ENCODE measurements around the gene NELFB. TPM values are rescaled to one million over a fixed set of nuclear protein-coding genes. Genes with fewer than 3 reads are reported as not detected.

Gene NELFB
- total RNA-seq, 1 donor from 2014 or later, result 37.9 TPM

DNA sequence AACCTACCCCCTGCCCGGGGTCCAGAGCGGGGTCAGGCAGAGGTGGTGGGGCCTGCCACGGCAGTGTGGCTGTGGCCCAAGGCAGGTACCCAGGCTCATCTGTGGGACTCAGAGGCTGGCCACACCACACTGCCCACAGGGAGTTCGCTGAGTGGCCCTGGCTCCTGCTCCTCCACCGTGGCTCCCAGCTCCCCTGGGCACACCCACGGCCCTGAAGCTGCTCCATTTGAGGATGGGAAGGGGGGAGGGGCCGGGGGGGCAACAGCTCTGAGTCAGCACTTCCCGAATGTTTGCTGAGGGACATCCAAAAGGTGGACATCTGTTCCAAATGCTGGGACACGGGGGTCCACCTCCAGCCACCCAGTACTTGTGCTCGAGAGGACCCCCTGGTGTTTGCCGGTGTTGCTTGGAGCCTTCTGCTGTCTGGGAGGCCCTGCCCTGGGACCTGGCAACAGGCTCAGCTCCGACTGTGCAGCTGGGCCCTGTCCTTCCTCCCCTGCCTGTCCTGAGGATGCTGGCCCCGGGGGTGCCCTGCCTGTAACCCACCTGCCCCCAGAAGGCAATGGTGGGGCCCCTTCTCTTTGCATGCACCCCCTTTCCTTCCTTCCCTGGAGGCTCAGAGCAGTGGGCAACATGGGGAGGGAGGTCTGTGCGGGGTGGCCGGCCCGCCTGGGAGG is 49.4 kb downstream of the NELFB start:
- intact Hi-C loops (cut with DNase I), result no loop called here
- ATAC-seq, result no peak
- DNase-seq (ENCODE audit: missing footprints), result no peak

DNA sequence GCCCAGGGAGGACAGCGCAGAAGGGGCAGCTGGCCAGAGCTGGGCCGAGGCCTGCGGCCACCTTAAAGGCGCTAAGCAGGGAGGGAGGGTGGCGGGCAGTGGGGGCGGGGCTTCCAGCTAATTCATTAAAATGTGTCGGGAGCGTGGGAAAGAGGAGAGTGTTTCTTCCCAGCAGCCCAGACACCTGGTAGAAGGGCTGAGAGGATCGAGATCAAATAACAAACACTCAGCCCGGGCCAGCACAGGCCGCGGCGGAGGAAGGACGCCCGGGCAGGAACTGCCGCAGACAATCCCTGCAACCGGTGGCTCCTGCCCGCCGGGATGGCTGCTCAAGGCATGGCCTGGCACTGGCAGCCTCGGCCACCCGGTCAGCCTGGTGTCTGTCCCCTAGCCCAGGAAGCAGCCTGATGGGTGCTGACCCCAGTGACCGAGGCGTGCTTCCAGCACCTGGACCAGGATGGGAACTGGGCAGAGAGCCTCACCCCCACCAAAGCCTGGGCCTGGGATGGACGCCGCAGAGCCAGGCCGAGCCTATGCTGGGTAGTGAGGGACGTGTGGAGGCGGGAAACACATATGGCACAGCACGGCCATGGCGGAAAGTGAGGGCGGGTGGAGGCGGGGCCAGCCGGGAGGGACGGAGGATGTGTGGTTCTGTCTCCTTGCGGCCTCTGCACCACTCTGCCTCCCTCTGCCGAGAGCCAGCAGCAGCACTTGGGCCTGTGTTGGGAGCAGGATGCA is 50.1 kb downstream of the NELFB start:
- intact Hi-C loops (cut with DNase I), result no loop called here
- DNase-seq (ENCODE audit: missing footprints), result no peak
- ATAC-seq, result peak; percentile 13

DNA sequence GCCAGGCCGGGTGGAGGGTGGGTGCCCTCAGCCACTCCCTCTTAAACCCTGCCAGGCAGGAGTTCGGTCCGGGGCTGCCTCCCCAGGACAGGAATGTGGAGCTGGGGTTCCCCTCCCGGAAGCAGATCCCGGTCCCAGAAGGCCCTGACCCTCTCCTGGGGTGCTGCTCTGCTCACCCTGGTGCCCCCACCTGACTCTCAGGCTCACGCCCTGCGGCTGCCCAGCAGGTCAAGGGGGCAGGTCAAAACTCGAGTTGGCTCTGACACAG is 50.6 kb downstream of the NELFB start:
- intact Hi-C loops (cut with DNase I), result no loop called here
- no peak for DNase-seq (ENCODE audit: missing footprints)
- no peak for ATAC-seq

DNA sequence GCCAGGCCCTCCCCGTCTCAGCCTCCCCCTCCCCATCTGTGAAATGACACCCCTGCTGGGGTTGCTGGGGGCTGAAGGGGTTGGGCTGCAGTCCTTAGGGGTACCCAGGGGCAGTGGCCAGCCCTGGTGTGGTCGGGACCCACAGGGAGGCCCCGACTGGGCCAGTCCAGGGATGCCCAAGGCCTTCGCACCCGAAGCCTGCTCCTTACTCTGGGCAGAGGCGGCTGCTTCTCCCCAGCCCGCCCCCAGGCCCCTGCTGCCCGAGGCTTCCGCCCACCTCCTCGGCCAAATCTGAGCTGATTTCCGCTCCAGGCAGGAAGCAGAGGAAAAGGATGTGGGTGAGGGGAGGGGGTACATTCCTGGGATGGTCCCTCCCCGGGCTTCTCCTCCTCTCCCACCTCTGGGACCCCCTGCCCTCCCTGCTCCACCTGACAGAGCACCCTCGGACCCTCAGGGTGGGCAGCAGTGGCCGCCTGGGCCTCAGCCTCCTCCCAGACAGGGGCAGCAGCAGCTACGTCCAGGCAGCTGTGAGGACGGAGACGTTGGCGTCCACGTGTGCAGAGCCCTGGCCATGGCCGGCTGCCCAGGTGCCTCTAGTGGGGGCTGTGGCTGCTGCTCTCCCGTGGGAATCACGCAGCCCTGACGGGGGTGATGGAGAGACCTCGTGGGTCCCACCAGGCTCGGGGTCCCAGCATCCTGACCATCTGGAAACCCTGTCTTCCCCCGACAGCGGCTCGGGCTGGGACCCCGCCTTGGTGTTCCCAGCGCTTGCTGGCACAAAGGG is 51.1 kb downstream of the NELFB start:
- intact Hi-C loops (cut with DNase I), result no loop called here
- no peak for ATAC-seq
- no peak for DNase-seq (ENCODE audit: missing footprints)

DNA sequence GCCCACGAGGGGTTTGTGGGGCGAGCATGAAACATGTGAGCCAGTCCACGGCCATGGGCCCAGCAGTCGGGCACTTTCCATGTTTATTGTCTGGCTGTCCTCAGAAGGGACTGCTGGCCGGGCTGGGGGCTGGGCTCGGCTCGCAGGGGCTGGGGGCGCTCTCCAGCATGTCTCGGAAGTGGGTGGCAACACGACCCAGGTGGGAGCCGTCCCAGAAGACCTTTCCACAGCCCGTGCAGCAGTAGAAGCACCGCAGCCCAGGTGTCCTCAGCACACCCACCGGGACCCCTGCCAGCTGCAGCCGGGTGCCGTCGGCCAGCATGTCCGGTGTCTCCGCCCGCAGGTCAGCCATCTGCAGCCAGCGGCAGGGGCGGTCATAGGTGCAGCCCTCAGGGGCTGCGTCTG is 51.7 kb downstream of the NELFB start:
- ATAC-seq, result no peak
- intact Hi-C loops (cut with DNase I), result no loop called here
- no peak for DNase-seq (ENCODE audit: missing footprints)

DNA sequence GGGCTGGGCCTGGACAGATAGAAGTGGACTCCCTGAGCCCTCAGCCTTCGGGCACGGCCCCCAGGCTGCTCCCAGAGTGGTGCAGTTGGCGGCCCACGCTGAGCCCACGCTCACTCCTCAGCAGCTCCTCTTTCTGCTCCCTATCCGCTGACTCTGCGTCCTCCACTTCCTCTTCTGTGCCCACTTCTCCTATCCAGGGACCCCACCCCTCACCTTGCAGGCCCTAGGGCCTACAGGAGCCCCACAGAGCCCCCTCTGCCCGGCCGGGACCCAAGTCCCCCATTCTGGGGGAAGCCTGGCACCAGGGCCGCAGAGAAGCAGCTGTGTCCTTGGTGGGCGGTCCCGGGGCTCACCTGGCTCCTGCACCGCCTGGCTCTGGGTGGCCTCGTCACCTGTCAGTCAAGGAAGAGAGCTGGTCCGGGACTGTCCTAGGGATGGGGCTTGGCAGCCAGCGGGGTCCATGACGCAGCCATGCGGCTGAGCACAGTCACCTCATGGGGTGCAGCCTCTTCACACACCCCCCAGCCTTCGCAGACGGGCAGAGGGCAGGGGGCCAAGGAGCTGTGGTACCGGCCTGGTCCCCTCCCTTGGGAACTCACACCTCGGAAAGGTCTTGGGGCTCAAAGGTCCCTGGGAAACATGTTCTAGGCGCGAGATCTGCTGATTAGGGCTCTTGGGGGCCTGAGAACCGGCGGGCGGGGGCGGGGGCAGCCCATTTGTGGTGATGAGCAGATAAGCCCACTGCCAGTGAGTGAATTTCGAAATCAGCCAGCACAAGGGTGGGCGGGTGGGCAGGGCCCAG is 52.3 kb downstream of the NELFB start:
- intact Hi-C loops (cut with DNase I), result no loop called here
- ATAC-seq, result no peak
- no peak for DNase-seq (ENCODE audit: missing footprints)

DNA sequence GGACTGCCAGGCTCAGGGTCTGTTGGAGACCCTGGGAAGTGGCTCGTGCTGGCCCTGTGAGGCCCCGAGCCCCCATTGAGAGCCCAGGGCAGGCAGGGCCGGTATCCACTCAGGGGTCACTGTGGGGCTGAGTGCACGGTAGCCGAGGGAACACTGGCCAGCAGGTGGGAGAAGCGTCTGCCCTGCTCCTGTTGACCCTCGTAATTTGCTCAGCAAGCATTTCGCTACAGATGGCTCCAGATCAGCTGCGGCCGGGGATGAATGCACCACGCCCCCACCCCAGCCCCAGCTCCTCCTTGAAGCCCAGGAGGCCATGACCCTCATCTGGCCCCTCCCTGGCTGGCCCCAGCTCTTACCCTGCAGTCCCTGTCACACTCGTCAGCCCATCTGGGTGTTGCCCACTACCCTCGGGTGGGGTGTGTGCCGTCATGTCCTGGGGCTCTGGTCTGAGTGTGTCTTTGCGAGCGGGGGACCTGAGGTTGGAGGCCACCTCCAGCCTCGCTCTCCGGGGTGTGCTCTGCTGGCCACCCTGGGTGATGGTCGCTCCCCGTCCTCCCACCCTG is 53.0 kb downstream of the NELFB start:
- no peak for ATAC-seq

DNA sequence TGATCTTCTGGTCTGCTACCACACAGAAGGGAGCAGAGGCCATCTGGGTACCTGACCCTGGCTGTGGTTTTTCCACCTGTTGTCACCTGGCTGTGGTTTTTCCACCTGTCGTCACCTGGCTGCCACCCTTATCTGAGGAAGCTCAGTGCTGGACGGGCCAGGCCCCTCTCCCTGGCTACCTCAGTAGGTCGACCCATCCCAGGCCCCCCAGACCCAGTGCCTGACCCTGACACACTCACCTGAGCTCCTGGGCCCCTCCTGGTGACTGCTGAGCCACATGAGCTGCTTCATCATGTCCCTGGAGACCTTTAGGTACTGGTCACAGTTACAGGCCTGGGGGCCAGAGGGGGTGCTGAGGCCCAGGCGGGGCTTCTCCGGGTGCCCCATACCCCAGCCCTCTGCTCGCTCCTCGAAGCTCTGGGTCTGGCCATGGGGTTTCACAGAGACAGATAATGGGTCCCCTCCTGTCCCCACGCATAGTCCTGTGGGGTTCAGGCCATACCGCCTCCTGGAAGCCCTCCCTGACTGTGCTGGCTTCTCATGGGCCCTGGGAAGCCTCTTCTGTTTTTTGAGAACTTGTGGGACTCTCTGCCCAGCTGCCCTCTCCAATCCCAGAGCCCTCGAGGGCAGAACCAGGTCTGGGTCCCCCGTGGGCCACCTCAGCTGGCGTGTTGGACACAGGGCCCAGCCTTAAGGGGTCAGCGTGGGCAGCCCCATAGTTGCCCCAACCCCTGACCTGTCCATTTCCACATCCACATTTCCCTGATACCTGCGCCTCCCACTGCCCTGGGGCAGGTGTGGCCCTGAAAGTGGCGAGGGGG is 54.5 kb downstream of the NELFB start:
- DNase-seq (ENCODE audit: missing footprints), result no peak
- intact Hi-C loops (cut with DNase I), result no loop called here
- ATAC-seq, result no peak

More for the DNA sequence above, 53.0 kb downstream of the NELFB start:
- no peak for DNase-seq (ENCODE audit: missing footprints)
- intact Hi-C loops (cut with DNase I), result no loop called here

DNA sequence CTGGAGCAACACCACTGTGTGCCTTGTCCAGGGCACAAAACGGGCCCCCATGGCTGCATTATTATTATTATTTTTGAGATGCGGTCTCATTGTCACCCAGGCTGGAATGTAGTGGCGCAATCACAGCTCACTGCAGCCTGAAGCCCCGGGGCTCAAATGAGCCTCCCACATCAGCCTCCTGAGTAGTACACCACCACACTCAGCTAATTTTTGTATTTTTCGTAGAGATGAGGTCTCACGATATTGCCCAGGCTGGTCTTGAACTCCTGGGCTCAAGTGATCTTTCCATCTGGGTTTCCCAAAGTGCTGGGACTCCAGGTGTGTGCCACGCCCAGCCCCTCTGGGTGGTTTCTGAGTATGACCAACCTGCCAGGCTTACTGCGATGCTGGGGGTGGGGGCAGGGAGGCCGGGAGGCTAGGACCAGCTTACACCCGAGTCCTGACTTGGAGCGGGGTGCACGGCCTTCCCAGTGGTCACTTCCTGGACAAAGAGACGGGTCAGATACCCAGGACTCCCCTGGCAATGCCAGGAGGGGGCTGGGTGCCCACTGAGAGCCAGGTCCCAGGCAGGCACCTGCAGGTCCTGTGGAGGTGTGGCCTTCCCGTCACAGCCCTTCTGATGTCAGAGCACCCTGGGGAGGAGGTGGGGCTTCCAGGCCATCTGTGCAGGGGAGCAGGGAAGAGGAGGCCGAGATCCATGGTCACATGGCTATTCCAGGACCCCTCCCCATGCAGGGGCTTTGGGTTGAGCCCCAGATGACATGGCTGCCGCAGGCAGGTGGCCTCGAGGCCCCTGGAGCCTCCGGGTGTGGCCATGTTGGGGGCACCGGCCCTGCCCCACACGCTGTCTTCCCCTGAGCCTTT is 55.3 kb downstream of the NELFB start:
- intact Hi-C loops (cut with DNase I), result no loop called here
- ATAC-seq, result no peak
- DNase-seq (ENCODE audit: missing footprints), result no peak

DNA sequence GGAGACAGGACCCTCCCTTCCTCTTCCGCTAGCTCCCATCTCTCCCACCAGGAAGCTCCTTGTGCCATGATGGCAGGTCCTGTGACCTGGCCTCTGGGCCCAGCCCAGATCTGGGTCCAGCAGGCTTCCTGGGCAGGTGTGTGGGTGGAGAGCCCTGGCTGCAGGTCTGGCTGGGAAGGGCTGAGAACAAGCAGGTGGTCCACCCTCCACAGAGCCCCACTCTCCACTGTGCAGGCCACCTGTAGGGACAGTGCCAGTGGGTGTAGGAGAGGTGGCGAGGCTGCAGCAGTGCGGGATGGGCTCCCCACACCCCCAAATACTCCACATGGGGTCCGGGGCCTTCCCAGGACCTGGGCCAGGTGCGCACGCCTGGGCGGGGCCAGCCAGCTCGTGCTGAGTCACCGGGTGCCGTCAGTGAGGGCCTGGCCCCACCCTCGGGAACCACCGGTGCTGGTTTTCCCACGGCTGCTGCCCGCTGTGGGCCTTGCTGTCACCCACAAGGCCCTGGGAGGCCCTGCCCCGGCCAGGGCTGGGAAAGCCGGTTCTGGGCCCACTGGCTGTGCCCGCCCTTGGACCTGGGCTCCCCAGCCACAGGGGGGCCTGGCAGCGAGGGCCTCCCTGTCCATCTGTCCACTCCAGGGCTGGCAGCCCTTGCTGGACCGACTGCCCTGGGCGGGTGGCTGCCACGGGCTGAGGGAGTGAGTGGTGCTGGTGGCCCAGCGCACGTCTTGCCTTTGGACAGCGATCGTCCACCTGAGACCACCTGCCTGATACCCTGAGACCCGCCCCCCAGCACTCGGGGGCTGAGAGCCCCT is 56.3 kb downstream of the NELFB start:
- intact Hi-C loops (cut with DNase I), result no loop called here
- DNase-seq (ENCODE audit: missing footprints), result no peak
- ATAC-seq, result no peak

DNA sequence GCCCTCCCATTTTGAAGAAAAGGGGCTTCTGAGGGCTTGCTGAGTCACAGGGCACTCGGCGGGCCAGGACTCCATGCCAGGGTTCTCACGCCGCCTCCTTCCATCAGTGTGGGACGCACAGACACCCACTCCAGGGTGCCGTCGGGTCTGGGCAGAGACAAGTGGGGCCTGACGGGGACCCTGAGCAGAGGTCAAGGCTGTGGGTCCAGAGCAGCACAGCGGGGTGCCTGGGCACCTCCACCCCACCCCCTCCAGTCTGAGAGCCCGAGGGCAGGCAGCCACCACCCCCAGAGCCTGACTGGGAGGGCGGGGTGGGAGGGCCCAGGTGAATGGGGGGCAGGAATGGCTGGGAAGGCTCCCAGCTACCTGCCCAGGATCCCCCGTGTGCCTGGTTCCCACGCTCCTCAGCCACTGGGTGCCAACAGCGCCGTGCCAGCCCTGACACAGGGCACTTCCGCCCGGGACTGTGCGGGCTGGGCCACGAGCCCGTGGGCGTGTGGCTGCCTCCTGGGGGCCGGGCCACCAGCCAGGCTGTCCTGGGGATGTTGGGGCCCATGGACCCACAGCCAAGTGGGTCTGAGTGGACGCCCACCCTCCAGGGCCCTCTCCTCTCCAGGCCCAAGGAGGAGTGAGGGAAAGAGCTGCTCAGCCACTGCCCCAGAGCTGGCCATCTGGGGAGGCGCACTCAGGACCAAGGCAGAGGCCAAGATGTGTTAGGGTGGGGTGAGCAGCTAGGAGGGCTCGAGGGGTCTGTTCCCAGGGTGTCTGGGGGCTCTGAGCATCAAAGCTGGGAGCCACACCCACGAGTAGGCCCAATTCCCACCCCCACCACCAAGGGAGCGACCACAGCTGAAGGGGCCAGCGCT is 57.1 kb downstream of the NELFB start:
- ATAC-seq, result no peak
- no peak for DNase-seq (ENCODE audit: missing footprints)
- intact Hi-C loops (cut with DNase I), result no loop called here

DNA sequence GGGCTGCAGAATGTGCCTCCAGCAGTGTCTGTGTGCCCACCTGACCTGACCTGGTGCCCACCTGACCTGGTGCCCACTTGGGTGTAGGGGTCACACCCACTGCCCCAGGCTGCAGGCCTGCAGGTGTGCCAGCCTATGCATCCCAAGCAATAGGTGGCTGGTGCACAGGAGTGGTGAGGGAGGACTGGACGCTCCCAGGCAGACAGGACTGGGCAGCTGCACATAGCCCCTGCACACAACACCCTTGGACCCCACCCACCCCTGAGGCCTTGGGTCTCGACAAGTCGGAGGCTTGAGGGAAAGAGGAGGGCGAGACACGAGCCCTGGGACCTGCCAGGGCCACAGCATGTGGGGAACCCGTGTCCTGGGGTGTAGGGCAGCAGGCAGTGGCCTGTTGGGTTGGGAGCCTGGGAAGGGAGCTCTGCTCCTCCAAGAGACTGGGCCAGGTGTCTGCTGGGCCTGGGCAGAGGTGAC is 57.8 kb downstream of the NELFB start:
- ATAC-seq (no peak), DNase-seq (ENCODE audit: missing footprints) (no peak)
- intact Hi-C loops (cut with DNase I), result no loop called here

DNA sequence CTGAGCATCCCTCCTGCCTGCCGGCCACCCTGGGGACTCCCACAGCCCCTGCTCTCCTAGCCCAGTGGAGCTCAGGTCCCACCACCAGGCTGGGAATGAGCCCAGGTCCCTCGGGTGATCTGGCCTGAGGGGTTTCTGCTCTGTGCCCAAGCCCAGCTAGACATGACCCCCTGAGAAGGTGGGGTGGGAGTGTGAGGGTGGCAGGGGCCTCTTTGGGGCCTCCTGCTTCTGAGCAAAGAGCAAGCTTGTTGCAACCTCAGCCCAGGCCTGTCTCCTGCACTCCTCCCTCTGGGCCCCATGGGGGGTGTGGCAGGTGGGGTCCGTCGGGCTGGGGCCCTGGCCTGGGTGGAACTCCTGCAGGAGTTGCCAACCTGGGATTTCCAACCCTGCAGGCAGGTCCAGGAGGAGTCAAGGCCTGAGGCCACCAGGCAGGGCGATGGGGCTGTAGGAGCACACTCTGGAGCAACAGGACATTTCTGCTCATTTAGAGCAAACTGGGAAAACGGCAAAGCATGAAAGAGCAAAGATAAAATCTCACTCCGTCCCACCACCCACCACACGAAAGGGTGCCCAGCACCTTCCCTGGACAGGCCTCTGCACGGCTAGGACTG is 58.3 kb downstream of the NELFB start:
- DNase-seq (ENCODE audit: missing footprints) (no peak), ATAC-seq (no peak)
- intact Hi-C loops (cut with DNase I), result no loop called here

DNA sequence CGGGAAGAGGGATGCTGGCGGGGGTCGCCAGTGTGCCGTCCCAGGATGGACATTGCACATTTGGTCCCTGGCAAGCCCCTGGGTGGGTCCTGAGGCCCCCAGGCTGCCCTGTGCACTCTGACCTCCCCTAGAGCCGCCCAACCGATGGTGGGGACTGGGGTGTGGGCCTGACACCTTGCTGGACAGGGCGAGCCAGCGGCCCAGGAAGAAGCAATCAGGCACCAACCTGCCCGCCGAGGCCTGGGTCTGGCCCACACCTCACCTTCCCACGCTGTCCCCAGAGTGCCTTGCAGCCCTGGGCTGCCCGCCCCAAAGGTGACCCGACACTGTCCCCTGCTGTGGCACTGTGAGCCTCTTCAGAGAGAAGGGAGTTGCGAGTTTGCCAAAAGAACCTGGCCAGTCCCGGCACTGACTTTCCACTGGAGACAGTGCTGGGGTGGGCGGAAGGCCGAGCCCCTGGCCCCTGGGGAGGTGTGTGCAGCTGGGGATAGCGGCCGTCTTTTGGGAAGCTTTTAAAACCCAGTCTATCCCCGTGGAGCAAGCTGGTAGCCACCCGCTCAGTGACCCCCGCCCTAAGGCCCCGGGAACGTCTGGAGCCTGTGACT is 58.9 kb downstream of the NELFB start:
- DNase-seq (ENCODE audit: missing footprints), result no peak
- ATAC-seq, result no peak
- intact Hi-C loops (cut with DNase I), result no loop called here

All from Right ventricle myocardium inferior (tissue), 1 donor.